A673 (cell line): ENCODE measurements around the gene MORC1. TPM values are rescaled to one million over a fixed set of nuclear protein-coding genes. Genes with fewer than 3 reads are reported as not detected.

Experiments used
- BruUV-seq: library from RNA; stranded (reverse); fragments of 400-500 nt; replicated peaks from 2 replicates; lab custom pipeline; 2021; lab: Mats Ljungman, UMichigan
- CTCF ChIA-PET: fragments of 300-600 bp; sonication (Branson Sonifier 250); formaldehyde crosslinking; loops from one replicate; lab custom pipeline; 2022; ENCODE audit warnings: antibody characterized with exemption; lab: Charles Lee
- POLR2A ChIA-PET: fragments of 300-600 bp; sonication (Branson Sonifier 250); formaldehyde crosslinking; loops from one replicate; lab custom pipeline; 2022; ENCODE audit warnings: antibody characterized with exemption; ENCODE audit not compliant: low non-redundant PET; lab: Charles Lee
- DNase-seq: peaks from one replicate; pipeline ENCODE4 v3.0.0-alpha.2; 2015; ENCODE audit warnings: low spot score
- H3K27ac ChIP-seq: fragments of 200-600 bp; sonication (generic); 2 replicates; pipeline ENCODE4 v1.5.1; 2016; ENCODE audit warnings: mixed run types, low read depth, mild to moderate bottlenecking, mixed read lengths, antibody characterized with exemption, low read length; ENCODE audit not compliant: poor library complexity, severe bottlenecking
- H3K27me3 ChIP-seq: fragments of 200-600 bp; sonication (generic); replicated peaks from 2 replicates; pipeline ENCODE4 v1.6.1; 2017; ENCODE audit warnings: mixed run types, low read depth, mild to moderate bottlenecking, mixed read lengths, antibody characterized with exemption, low read length; ENCODE audit not compliant: insufficient read depth, poor library complexity
- H3K36me3 ChIP-seq: fragments of 200-600 bp; sonication (generic); 2 replicates; pipeline ENCODE4 v1.6.1; 2016; ENCODE audit warnings: mixed run types, mild to moderate bottlenecking, mixed read lengths, antibody characterized with exemption, low read length; ENCODE audit not compliant: insufficient read depth, poor library complexity, severe bottlenecking
- H3K4me1 ChIP-seq: fragments of 200-600 bp; sonication (generic); 2 replicates; pipeline ENCODE4 v1.6.1; 2017; ENCODE audit warnings: mixed run types, mild to moderate bottlenecking, mixed read lengths, antibody characterized with exemption, low read length; ENCODE audit not compliant: insufficient read depth, poor library complexity, severe bottlenecking
- H3K4me3 ChIP-seq: fragments of 200-600 bp; sonication (generic); 2 replicates; pipeline ENCODE4 v1.5.1; 2016; ENCODE audit warnings: low read depth, mixed run types, mild to moderate bottlenecking, mixed read lengths, low read length; ENCODE audit not compliant: poor library complexity, severe bottlenecking
- H3K9me3 ChIP-seq: fragments of 200-600 bp; sonication (generic); 2 replicates; pipeline ENCODE4 v1.6.1; 2016; ENCODE audit warnings: mixed run types, low read depth, mild to moderate bottlenecking, mixed read lengths, antibody characterized with exemption, low read length; ENCODE audit not compliant: poor library complexity, severe bottlenecking
- CTCF ChIP-seq: fragments of 300-800, 200-600 bp; sonication (generic); conservative IDR thresholded peaks from 2 replicates; pipeline ENCODE4 v1.5.1; 2017; ENCODE audit warnings: low read depth, mild to moderate bottlenecking, antibody characterized with exemption, low read length, moderate library complexity, mixed read lengths
- EZH2 ChIP-seq: fragments of 200-600 bp; sonication (generic); IDR thresholded peaks from 2 replicates; pipeline ENCODE4 v1.6.1; 2017; ENCODE audit warnings: borderline replicate concordance, low read depth, mild to moderate bottlenecking, mixed read lengths, antibody characterized with exemption, low read length; ENCODE audit not compliant: poor library complexity, severe bottlenecking
- intact Hi-C: fragments of 100-400 bp; cut with micrococcal nuclease; formaldehyde crosslinking; loops from one replicate; pipeline ENCODE4 v1.10.0; 2022; ENCODE audit not compliant: unreplicated experiment
- total RNA-seq: library from RNA; stranded (reverse); gene quantifications from 2 replicates; pipeline ENCODE4 v1.2.3, GENCODE V29; 2021

Gene MORC1
- total RNA-seq, 1 experiment from 2014 or later: 0.88 TPM

GRCh38 chr3:108940568-108941263 lies 177.2 kb downstream of the MORC1 start:
- no peak overlapping the region for H3K4me3 ChIP-seq
- intact Hi-C loops: no loop called here
- no peak overlapping the region for H3K27ac ChIP-seq
- CTCF ChIA-PET: no interaction called here
- no peaks in the 10 kb centered on the region for H3K4me1 ChIP-seq
- no peak for DNase-seq
- no TSS peak for BruUV-seq
- H3K9me3 ChIP-seq: no peaks in the 10 kb centered on the region
- TF ChIP-seq CTCF (no peak), EZH2 (no peak)
- no peaks in the 10 kb centered on the region for H3K36me3 ChIP-seq
- no peaks in the 10 kb centered on the region for H3K27me3 ChIP-seq
- POLR2A ChIA-PET: no interaction called here

GRCh38 chr3:108940166-108940565 lies 177.8 kb downstream of the MORC1 start:
- DNase-seq: no peak
- ChIA-PET CTCF (no interaction called here), POLR2A (no interaction called here)
- intact Hi-C loops: no loop called here
- BruUV-seq: no TSS peak
- no peak for TF ChIP-seq CTCF
- no peak for TF ChIP-seq EZH2
- H3K36me3 ChIP-seq: no peaks in the 10 kb centered on the region
- H3K4me1 ChIP-seq: no peaks in the 10 kb centered on the region
- no peaks in the 10 kb centered on the region for H3K27me3 ChIP-seq
- no peak overlapping the region for H3K27ac ChIP-seq
- no peak overlapping the region for H3K4me3 ChIP-seq
- H3K9me3 ChIP-seq: no peaks in the 10 kb centered on the region

GRCh38 chr3:108936924-108937689 lies 180.8 kb downstream of the MORC1 start:
- H3K4me1 ChIP-seq: no peaks in the 10 kb centered on the region
- H3K9me3 ChIP-seq: no peaks in the 10 kb centered on the region
- no peak overlapping the region for H3K27ac ChIP-seq
- TF ChIP-seq EZH2: no peak
- TF ChIP-seq CTCF: no peak
- no peaks in the 10 kb centered on the region for H3K36me3 ChIP-seq
- CTCF ChIA-PET: no interaction called here
- no peak for DNase-seq
- intact Hi-C loops: no loop called here
- POLR2A ChIA-PET: no interaction called here
- BruUV-seq: no TSS peak
- no peaks in the 10 kb centered on the region for H3K27me3 ChIP-seq
- H3K4me3 ChIP-seq: no peak overlapping the region
